Calu3 (cell line): ENCODE data around the gene DDX43. TPM values are rescaled to one million over a fixed set of nuclear protein-coding genes. Genes with fewer than 3 reads are reported as not detected.

ENCODE experiments used
- BruUV-seq: library from RNA; stranded (reverse); fragments of 400-500 nt; replicated peaks from 2 replicates; lab custom pipeline; 2021; lab: Mats Ljungman, UMichigan
- CTCF ChIA-PET: fragments of 300-600 bp; sonication (Branson Sonifier 250); formaldehyde crosslinking; loops from one replicate; lab custom pipeline; 2022; ENCODE audit warnings: antibody characterized with exemption; lab: Charles Lee
- DNase-seq: peaks from one replicate; pipeline ENCODE4 v3.0.0; 2022
- H3K27ac Mint-ChIP-seq: one replicate; pipeline ENCODE4 v1.8.0; 2022; ENCODE audit warnings: mixed read lengths; ENCODE audit not compliant: unreplicated experiment
- H3K27me3 Mint-ChIP-seq: one replicate; pipeline ENCODE4 v1.8.0; 2022; ENCODE audit warnings: mixed read lengths; ENCODE audit not compliant: unreplicated experiment
- H3K36me3 Mint-ChIP-seq: one replicate; pipeline ENCODE4 v1.8.0; 2022; ENCODE audit warnings: mild to moderate bottlenecking, moderate library complexity, mixed read lengths; ENCODE audit not compliant: insufficient read depth, unreplicated experiment
- H3K4me1 Mint-ChIP-seq: one replicate; pipeline ENCODE4 v1.8.0; 2022; ENCODE audit warnings: mild to moderate bottlenecking, low read depth, mixed read lengths; ENCODE audit not compliant: unreplicated experiment
- H3K4me3 Mint-ChIP-seq: one replicate; pipeline ENCODE4 v1.8.0; 2022; ENCODE audit warnings: mild to moderate bottlenecking, low read depth, moderate library complexity, mixed read lengths; ENCODE audit not compliant: unreplicated experiment
- H3K9me3 Mint-ChIP-seq: one replicate; pipeline ENCODE4 v1.8.0; 2022; ENCODE audit warnings: low read depth, mixed read lengths; ENCODE audit not compliant: unreplicated experiment
- CTCF ChIP-seq: fragments of 200-600 bp; IDR thresholded peaks from one replicate; pipeline ENCODE4 v1.8.0; 2022; ENCODE audit warnings: antibody characterized with exemption; ENCODE audit not compliant: unreplicated experiment
- intact Hi-C: fragments of 100-400 bp; cut with micrococcal nuclease; formaldehyde crosslinking; loops from one replicate; pipeline ENCODE4 v1.10.0; 2022; ENCODE audit not compliant: unreplicated experiment
- total RNA-seq: library from RNA; stranded (reverse); gene quantifications from 2 replicates; pipeline ENCODE4 v1.2.3, GENCODE V29; 2022

The DDX43 gene
- total RNA-seq, 1 experiment from 2014 or later, result 13.4 TPM

GRCh38 chr6:73364121-73364520, 30.5 kb upstream of the DDX43 start:
- intact Hi-C loops, result no loop called here

GRCh38 chr6:73364549-73364948, 30.1 kb upstream of the DDX43 start:
- Mint-ChIP-seq H3K27ac (no peak overlapping the region), H3K36me3 (no peaks in the 10 kb centered on the region), H3K27me3 (no peaks in the 10 kb centered on the region), H3K4me1 (no peaks in the 10 kb centered on the region), H3K9me3 (no peaks in the 10 kb centered on the region), H3K4me3 (no peak overlapping the region)
- CTCF ChIA-PET, result no interaction called here
- BruUV-seq, result no TSS peak
- no peak for TF ChIP-seq CTCF
- intact Hi-C loops, result no loop called here
- DNase-seq, result no peak

More at GRCh38 chr6:73364121-73364520, 30.5 kb upstream of the DDX43 start:
- TF ChIP-seq CTCF, result no peak
- DNase-seq, result no peak
- Mint-ChIP-seq H3K4me3 (no peak overlapping the region), H3K27ac (no peak overlapping the region), H3K36me3 (no peaks in the 10 kb centered on the region), H3K27me3 (no peaks in the 10 kb centered on the region), H3K9me3 (no peaks in the 10 kb centered on the region), H3K4me1 (no peaks in the 10 kb centered on the region)
- CTCF ChIA-PET, result no interaction called here
- BruUV-seq, result no TSS peak

GRCh38 chr6:73367761-73368355, 26.8 kb upstream of the DDX43 start:
- H3K9me3 Mint-ChIP-seq, result no peaks in the 10 kb centered on the region
- no peak for TF ChIP-seq CTCF
- H3K4me3 Mint-ChIP-seq, result no peak overlapping the region
- no peaks in the 10 kb centered on the region for H3K36me3 Mint-ChIP-seq
- no peaks in the 10 kb centered on the region for H3K27me3 Mint-ChIP-seq
- intact Hi-C loops, result no loop called here
- BruUV-seq, result no TSS peak
- no peak for DNase-seq
- H3K27ac Mint-ChIP-seq, result no peak overlapping the region
- CTCF ChIA-PET, result interaction anchor here (0.7 kb wide), 2 partner anchors 28 to 323 kb away, joined by 3 to 11 read pairs; no protein-coding TSS in a partner anchor
- no peaks in the 10 kb centered on the region for H3K4me1 Mint-ChIP-seq

- intact Hi-C loops, result no loop called here
- no peaks in the 10 kb centered on the region for H3K27me3 Mint-ChIP-seq
- CTCF ChIA-PET, result no interaction called here
- TF ChIP-seq CTCF, result no peak
- no peaks in the 10 kb centered on the region for H3K4me1 Mint-ChIP-seq
- H3K36me3 Mint-ChIP-seq, result no peaks in the 10 kb centered on the region
- no peak overlapping the region for H3K27ac Mint-ChIP-seq
- no peak overlapping the region for H3K4me3 Mint-ChIP-seq
- DNase-seq, result no peak
- BruUV-seq, result no TSS peak
- no peaks in the 10 kb centered on the region for H3K9me3 Mint-ChIP-seq
Observed at GRCh38 chr6:73368675-73369074, 26.0 kb upstream of the DDX43 start.
